ENCODE results near the gene ADM2. TPM values are rescaled to one million over a fixed set of nuclear protein-coding genes. Genes with fewer than 3 reads are reported as not detected.
"Not testable (repeated sequence)": the region's sequence is repeated elsewhere in the genome, so short reads cannot be mapped to it uniquely, and the experiment has no call there.

Gene ADM2, protein sequence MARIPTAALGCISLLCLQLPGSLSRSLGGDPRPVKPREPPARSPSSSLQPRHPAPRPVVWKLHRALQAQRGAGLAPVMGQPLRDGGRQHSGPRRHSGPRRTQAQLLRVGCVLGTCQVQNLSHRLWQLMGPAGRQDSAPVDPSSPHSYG
- total RNA-seq (2014; rRNA removed; shearing (Covaris generic); ENCODE audit: low replicate concordance): 0.79 and 1.4 TPM in 2 replicates

DNA sequence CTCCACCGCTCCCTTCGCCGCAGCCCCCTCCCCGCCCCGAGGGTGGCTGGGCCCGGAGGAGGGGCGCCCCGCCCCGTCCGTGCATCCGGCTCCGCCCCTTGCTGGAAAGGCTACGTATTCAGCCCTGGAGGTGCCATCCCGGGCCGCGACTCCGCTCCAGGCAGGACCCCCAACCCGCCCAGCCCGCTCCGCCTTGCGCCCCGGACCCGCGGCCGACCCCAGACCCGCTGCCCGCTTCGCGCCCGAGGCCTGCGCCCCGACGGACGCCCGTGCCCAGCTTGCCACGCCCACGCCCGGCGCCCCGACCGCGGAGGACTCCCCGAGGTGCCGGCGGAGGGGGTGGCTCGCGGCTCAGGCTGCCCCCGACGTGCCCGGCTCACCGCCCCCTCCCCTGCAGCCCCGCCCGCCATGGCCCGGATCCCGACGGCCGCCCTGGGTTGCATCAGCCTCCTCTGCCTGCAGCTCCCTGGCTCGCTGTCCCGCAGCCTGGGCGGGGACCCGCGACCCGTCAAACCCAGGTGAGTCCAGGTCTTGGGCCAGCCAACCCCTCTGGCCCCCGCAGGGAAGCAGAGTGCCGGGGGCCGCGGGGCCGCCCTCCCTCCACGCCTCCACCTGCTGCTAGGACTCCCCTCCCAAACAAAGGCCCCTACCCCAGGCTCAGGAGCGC, at the start of gene ADM2:
TSS of gene ADM2 (plus strand) at position 104 of the 667 bp plus-strand sequence. CDS start at position 409, 305 bp downstream.
- Histone ChIP-seq H3K9me3 (ENCODE audit: low read length) (no peaks in the 10 kb centered on the region), H4K20me1 (ENCODE audit: insufficient read depth, low read depth, low read length) (no peaks in the 10 kb centered on the region), H3K4me3 (ENCODE audit: low read length) (no peak within 1 kb of the TSS; the same call in 1 of the 2 replicates), H3K27me3 (ENCODE audit: low read length) (no peaks in the 10 kb centered on the region), H3K79me2 (ENCODE audit: low read length) (no peaks in the 10 kb centered on the region), H3K9ac (ENCODE audit: low read length) (no peak within 1 kb of the TSS), H3K4me2 (ENCODE audit: low read depth, low read length, poor library complexity, severe bottlenecking) (no peak within 1 kb of the TSS), H2AFZ (ENCODE audit: low read length) (no peak within 1 kb of the TSS), H3K4me1 (ENCODE audit: low read length) (peaks cover 11% of the 10 kb centered on the region), H3K9me2 (replicated peaks; ENCODE audit: insufficient read depth, low read length) (no peaks in the 10 kb centered on the region), H3K36me3 (ENCODE audit: insufficient read depth, low read length) (no peaks in the 10 kb centered on the region), H3K27ac (ENCODE audit: low read length) (no peak within 1 kb of the TSS)
- no peak for DNase-seq

DNA sequence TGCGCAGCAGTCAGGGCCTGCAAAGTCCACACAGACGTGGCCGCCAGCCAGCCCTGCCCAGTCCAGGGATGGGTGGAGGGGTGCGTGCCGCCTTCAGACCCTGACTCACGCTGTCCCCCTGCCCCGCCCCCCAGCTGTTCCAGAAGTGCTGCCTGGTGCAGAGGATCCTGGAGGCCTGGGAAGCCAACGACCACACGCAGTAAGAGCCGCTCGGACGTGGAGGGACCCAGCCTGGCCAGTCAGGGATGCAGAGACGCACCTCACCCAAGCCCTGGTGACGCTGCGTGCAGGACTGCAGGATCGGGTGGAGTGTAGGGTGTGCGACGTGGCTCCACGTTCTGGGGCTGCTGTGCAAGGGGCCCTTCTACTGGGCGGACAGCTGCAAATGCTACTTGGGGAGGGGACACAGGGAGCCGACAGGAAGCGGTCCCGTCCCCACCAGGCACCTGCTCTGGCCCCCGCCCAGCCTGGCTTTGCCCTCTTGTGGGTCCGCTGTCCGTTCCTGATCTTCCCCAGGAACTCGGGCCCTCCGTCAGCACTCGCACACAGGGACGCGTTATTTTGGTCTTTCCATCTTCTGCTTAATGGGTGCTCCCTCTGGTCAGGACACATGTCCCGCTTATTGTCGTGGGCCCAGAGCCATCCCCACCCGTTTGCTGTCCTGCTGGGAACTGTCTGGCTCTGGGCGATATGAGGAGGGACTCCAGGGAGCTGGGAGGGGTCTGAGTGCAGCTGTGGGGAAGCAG, 49.0 kb upstream of the ADM2 start:
- no peak overlapping the region for H3K4me2 ChIP-seq (ENCODE audit: low read depth, low read length, poor library complexity, severe bottlenecking)
- H3K27ac ChIP-seq (ENCODE audit: low read length): no peak overlapping the region
- H3K9me3 ChIP-seq (ENCODE audit: low read length): no peaks in the 10 kb centered on the region
- H4K20me1 ChIP-seq (ENCODE audit: insufficient read depth, low read depth, low read length): no peaks in the 10 kb centered on the region
- H3K79me2 ChIP-seq (ENCODE audit: low read length): 0 out of 2 replicates have a peak, but pooled peaks cover 3% of the 10 kb centered on the region
- H3K4me3 ChIP-seq (ENCODE audit: low read length): no peak overlapping the region
- no peaks in the 10 kb centered on the region for H3K27me3 ChIP-seq (ENCODE audit: low read length)
- no peaks in the 10 kb centered on the region for H3K9me2 ChIP-seq (replicated peaks; ENCODE audit: insufficient read depth, low read length)
- H2AFZ ChIP-seq (ENCODE audit: low read length): no peak overlapping the region
- no peak overlapping the region for H3K9ac ChIP-seq (ENCODE audit: low read length)
- H3K36me3 ChIP-seq (ENCODE audit: insufficient read depth, low read length): peaks cover 6% of the 10 kb centered on the region; the same call in 1 of the 2 replicates
- DNase-seq: no peak
- H3K4me1 ChIP-seq (ENCODE audit: low read length): no peaks in the 10 kb centered on the region

DNA sequence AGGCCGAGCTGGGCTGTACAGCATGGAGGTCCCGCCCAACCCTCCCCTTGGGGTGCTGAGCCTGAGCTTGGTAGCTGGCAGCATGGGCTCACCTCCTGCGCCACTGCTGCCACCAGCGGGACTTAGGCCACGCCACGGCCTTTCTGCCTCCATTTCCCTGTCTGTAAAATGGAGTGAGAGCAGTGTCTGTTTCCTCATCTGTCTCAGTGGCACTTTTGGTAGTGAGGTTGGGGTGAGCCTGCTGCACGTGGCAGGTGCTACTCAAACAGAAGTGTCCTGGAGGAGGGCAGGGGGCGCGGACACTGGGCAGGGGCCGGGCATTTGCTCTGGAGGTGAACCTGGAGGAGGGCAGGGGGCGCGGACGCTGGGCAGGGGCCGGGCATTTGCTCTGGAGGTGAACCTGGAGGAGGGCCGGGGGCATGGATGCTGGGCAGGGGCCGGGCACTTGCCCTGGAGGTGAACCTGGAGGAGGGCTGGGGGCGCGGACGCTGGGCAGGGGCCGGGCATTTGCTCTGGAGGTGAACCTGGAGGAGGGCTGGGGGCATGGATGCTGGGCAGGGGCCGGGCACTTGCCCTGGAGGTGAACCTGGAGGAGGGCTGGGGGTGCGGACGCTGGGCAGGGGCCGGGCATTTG, 48.3 kb upstream of the ADM2 start:
- not testable (repeated sequence) for H3K79me2 ChIP-seq (ENCODE audit: low read length); H3K36me3 ChIP-seq (ENCODE audit: insufficient read depth, low read length); H3K4me2 ChIP-seq (ENCODE audit: low read depth, low read length, poor library complexity, severe bottlenecking); H3K27me3 ChIP-seq (ENCODE audit: low read length); H2AFZ ChIP-seq (ENCODE audit: low read length); H3K27ac ChIP-seq (ENCODE audit: low read length); H3K9me3 ChIP-seq (ENCODE audit: low read length); DNase-seq; H4K20me1 ChIP-seq (ENCODE audit: insufficient read depth, low read depth, low read length); H3K9ac ChIP-seq (ENCODE audit: low read length); H3K9me2 ChIP-seq (replicated peaks; ENCODE audit: insufficient read depth, low read length); H3K4me1 ChIP-seq (ENCODE audit: low read length); H3K4me3 ChIP-seq (ENCODE audit: low read length)

DNA sequence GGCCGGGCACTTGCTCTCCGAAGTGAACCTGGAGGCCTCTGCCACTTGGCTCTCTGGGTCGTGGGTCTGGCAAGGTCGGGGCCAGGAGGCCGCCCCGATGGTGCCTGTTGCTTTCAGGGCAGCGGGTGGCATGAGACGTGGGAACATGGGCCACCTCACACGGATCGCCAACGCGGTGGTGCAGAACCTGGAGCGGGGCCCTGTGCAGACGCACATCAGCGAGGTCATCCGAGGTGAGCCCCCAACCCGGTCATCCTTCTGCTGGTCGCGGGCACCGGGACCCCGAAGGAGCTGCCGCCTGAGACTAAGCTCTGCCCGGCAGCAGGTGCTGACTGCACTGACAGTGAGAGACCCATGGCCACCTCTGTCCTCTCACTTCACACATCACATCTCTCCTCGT, 46.5 kb upstream of the ADM2 start:
- no peak overlapping the region for H3K9ac ChIP-seq (ENCODE audit: low read length)
- H4K20me1 ChIP-seq (ENCODE audit: insufficient read depth, low read depth, low read length): no peaks in the 10 kb centered on the region
- H3K9me3 ChIP-seq (ENCODE audit: low read length): no peaks in the 10 kb centered on the region
- no peak overlapping the region for H3K27ac ChIP-seq (ENCODE audit: low read length)
- H3K4me1 ChIP-seq (ENCODE audit: low read length): no peaks in the 10 kb centered on the region
- H3K36me3 ChIP-seq (ENCODE audit: insufficient read depth, low read length): no peaks in the 10 kb centered on the region
- H3K27me3 ChIP-seq (ENCODE audit: low read length): no peaks in the 10 kb centered on the region
- no peaks in the 10 kb centered on the region for H3K79me2 ChIP-seq (ENCODE audit: low read length)
- H3K4me2 ChIP-seq (ENCODE audit: low read depth, low read length, poor library complexity, severe bottlenecking): no peak overlapping the region
- H3K9me2 ChIP-seq (replicated peaks; ENCODE audit: insufficient read depth, low read length): no peaks in the 10 kb centered on the region
- H3K4me3 ChIP-seq (ENCODE audit: low read length): no peak overlapping the region
- DNase-seq: no peak
- H2AFZ ChIP-seq (ENCODE audit: low read length): no peak overlapping the region

DNA sequence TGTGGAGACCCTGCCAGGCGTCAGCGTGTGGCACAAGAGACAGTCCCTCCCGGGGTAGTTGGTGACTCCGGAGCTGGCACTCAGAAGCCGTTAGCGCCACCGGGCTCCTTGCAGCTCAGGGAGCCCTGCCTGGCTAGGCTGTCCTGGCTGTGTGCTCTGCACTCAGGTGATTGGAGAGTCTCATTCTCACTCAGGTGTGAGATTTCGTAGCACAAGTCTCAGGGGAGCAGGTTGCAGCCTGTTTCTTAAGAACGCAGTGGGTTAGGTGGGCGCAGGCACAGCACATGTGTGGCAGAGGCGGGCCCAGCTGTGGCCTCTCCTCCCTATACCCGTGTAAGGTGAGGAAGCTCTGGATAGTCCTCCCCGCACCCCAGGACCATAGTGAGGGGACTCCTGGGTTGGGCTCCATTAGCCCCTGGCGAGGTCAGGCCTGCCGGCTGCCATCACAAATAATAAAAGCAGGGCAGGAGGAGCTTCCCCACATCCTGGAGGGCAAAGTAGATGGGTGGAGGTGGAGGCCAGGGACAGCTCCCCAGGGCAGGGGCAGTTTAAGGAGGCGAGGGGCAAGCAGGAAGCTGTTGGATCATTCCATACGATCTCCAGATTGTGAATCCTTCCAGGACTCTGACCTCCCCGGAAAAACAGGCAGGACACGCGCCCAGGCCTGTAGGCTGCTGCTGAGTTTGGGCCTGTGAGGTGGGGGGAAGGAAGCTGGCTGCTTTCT, 45.9 kb upstream of the ADM2 start:
- DNase-seq: no peak
- no peaks in the 10 kb centered on the region for H3K9me2 ChIP-seq (replicated peaks; ENCODE audit: insufficient read depth, low read length)
- H3K36me3 ChIP-seq (ENCODE audit: insufficient read depth, low read length): 0 out of 2 replicates have a peak, but pooled peaks cover 2% of the 10 kb centered on the region
- no peaks in the 10 kb centered on the region for H3K79me2 ChIP-seq (ENCODE audit: low read length)
- H3K4me3 ChIP-seq (ENCODE audit: low read length): no peak overlapping the region
- H4K20me1 ChIP-seq (ENCODE audit: insufficient read depth, low read depth, low read length): no peaks in the 10 kb centered on the region
- H3K9ac ChIP-seq (ENCODE audit: low read length): no peak overlapping the region
- H3K9me3 ChIP-seq (ENCODE audit: low read length): no peaks in the 10 kb centered on the region
- no peak overlapping the region for H3K27ac ChIP-seq (ENCODE audit: low read length)
- H3K4me1 ChIP-seq (ENCODE audit: low read length): no peaks in the 10 kb centered on the region
- no peak overlapping the region for H3K4me2 ChIP-seq (ENCODE audit: low read depth, low read length, poor library complexity, severe bottlenecking)
- no peaks in the 10 kb centered on the region for H3K27me3 ChIP-seq (ENCODE audit: low read length)
- no peak overlapping the region for H2AFZ ChIP-seq (ENCODE audit: low read length)

DNA sequence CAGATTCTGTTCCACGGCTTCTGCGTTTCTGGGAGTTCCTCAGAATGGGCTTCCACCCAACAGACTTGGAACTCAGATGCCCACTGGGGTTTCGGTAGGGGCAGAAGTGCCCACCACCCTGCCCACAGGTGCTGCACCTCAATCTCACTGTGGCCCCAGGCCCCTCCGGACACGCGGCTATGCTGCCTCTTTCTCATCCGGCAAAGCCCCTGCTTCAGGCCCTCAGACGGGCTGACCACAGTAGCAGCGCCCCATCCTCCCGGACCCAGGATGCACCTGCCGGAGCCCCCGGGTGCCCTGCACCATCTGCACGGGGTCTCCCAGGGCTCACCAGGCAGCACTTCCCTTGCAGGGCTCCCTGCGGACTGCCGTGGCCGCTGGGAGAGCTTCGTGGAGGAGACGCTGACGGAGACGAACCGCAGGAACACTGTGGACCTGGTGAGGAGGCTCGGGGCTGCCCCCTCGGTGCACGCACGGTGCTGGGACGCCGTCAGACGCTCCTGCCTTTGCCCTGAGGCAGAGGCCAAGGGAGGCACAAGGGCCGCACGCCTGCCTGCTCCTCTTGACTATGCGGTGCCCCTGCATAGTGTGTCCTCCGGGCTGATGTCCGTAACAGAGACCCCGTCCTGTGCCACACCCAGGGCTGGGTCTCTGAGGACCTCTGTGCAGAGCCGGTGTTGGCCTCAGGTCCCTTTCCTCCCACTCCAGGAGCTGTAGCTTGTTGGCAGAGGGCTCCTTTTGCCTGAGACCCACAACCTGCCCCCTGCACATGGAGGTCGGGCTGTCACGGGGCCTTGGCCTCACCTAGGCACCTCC, 45.1 kb upstream of the ADM2 start:
- Histone ChIP-seq H3K4me2 (ENCODE audit: low read depth, low read length, poor library complexity, severe bottlenecking) (no peak overlapping the region), H3K9me2 (replicated peaks; ENCODE audit: insufficient read depth, low read length) (no peaks in the 10 kb centered on the region)

DNA sequence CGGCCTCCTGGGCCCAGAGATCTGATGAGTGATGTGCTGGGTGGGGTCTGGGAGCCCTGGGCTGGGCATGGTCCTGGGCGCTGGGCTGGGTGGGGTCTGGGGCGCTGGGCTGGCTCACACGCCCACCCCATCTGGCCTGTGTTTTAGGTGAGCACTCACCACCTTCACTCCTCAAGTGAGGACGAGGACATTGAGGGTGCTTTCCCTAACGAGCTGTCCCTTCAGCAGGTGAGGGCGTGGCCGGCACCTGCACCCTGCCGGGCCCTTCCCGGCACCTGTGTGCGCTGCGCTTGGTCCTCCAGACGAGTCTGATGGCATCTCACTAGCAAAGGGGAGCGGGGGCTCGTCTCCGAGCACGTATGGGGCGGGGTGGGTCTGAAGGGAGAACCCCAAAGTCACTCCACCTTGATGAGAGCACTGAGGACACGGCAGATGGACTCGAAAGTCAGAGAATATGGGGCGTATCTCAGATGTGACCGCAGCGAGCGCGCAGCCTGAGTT, 44.5 kb upstream of the ADM2 start:
- 0 out of 2 replicates have a peak, but pooled peaks cover 3% of the 10 kb centered on the region for H3K36me3 ChIP-seq (ENCODE audit: insufficient read depth, low read length)
- no peak overlapping the region for H3K4me2 ChIP-seq (ENCODE audit: low read depth, low read length, poor library complexity, severe bottlenecking)
- no peak for DNase-seq
- no peaks in the 10 kb centered on the region for H3K9me2 ChIP-seq (replicated peaks; ENCODE audit: insufficient read depth, low read length)
- H3K4me3 ChIP-seq (ENCODE audit: low read length): no peak overlapping the region
- no peak overlapping the region for H3K9ac ChIP-seq (ENCODE audit: low read length)
- no peak overlapping the region for H2AFZ ChIP-seq (ENCODE audit: low read length)
- no peaks in the 10 kb centered on the region for H4K20me1 ChIP-seq (ENCODE audit: insufficient read depth, low read depth, low read length)
- H3K4me1 ChIP-seq (ENCODE audit: low read length): no peaks in the 10 kb centered on the region
- H3K79me2 ChIP-seq (ENCODE audit: low read length): no peaks in the 10 kb centered on the region
- H3K27me3 ChIP-seq (ENCODE audit: low read length): no peaks in the 10 kb centered on the region
- H3K9me3 ChIP-seq (ENCODE audit: low read length): no peaks in the 10 kb centered on the region
- no peak overlapping the region for H3K27ac ChIP-seq (ENCODE audit: low read length)

More for the DNA sequence above, 45.1 kb upstream of the ADM2 start:
- Histone ChIP-seq H4K20me1 (ENCODE audit: insufficient read depth, low read depth, low read length) (no peaks in the 10 kb centered on the region), H3K9me3 (ENCODE audit: low read length) (no peaks in the 10 kb centered on the region), H3K27me3 (ENCODE audit: low read length) (no peaks in the 10 kb centered on the region), H3K27ac (ENCODE audit: low read length) (no peak overlapping the region), H3K4me1 (ENCODE audit: low read length) (no peaks in the 10 kb centered on the region), H3K36me3 (ENCODE audit: insufficient read depth, low read length) (0 out of 2 replicates have a peak, but pooled peaks cover 3% of the 10 kb centered on the region), H3K79me2 (ENCODE audit: low read length) (no peaks in the 10 kb centered on the region), H2AFZ (ENCODE audit: low read length) (no peak overlapping the region), H3K9ac (ENCODE audit: low read length) (no peak overlapping the region), H3K4me3 (ENCODE audit: low read length) (no peak overlapping the region)
- DNase-seq: no peak

All from Karpas-422 (cell line).